Right lobe of liver (tissue), 6 donors: ENCODE data around the gene CTDP1. TPM values are rescaled to one million over a fixed set of nuclear protein-coding genes. Genes with fewer than 3 reads are reported as not detected.

ENCODE experiments used
- ATAC-seq, 4 donors: fragments of 200-7000 bp; cut with Tn5 transposase; one replicate each; pipeline ENCODE4 v1.9.1; 2020; ENCODE audit warnings: mild to moderate bottlenecking in 4 of 4, moderate library complexity in 4 of 4
- DNase-seq, 3 donors: peaks; one replicate each; pipeline ENCODE4 v3.0.0-alpha.2; 2020
- H3K27ac ChIP-seq, 3 donors: fragments of 200-600 bp; one replicate each; pipeline ENCODE4 v1.8.0; 2022
- H3K27me3 ChIP-seq, 2 donors: fragments of 200-600 bp; one replicate each; pipeline ENCODE4 v1.8.0; 2022
- H3K36me3 ChIP-seq, 4 donors: fragments of 200-600 bp; sonication (generic) in 1 of 4; one replicate each; pipeline versions ENCODE4 v1.5.1 to v1.8.0; 2017 to 2022; ENCODE audit warnings: control low read depth in 1 of 4
- H3K4me1 ChIP-seq, 4 donors: fragments of 200-600 bp; sonication (generic) in 1 of 4; one replicate each; pipeline versions ENCODE4 v1.5.1 to v1.8.0; 2017 to 2022; ENCODE audit warnings: control low read depth in 1 of 4
- H3K4me3 ChIP-seq, 3 donors: fragments of 200-600 bp; one replicate each; pipeline ENCODE4 v1.8.0; 2022
- H3K9me3 ChIP-seq, 4 donors: fragments of 200-600 bp; sonication (generic) in 1 of 4; one replicate each; pipeline versions ENCODE4 v1.5.1 to v1.8.0; 2017 to 2022; ENCODE audit warnings: control low read depth in 1 of 4
- POLR2A ChIP-seq: fragments of 450-650 bp; IDR thresholded peaks from one replicate; pipeline ENCODE4 v1.6.1; 2017; ENCODE audit warnings: antibody characterized with exemption, mild to moderate bottlenecking
- WGBS: methylation state at CpG from one replicate; pipeline ENCODE4 v1.1.6; 2018; ENCODE audit warnings: low coverage, low lambda C conversion rate; ENCODE audit not compliant: insufficient coverage; ENCODE audit errors: missing lambda C conversion rate; 5-methylcytosine and 5-hydroxymethylcytosine counted together
- intact Hi-C, 2 donors: fragments of 100-400 bp; cut with DNase I; formaldehyde crosslinking; loops; one replicate each; pipeline versions ENCODE4 v1.11.2 to v1.14.1; 2022
- total RNA-seq, 6 experiments: library from RNA; depleted of rRNA in 2 of 6; stranded (reverse); fragments of >200 nt in 2 of 6; fragmentation: NEBNext Ultra II Directional in 3 of 6; extraction: Animal tissue kit (Norgen Biotek cat#: 25700) in 3 of 6; gene quantifications; one replicate each; pipeline versions ENCODE4 v1.1.0 to v1.2.4, GENCODE V29; 2016 to 2023
- TF ChIP-seq, protein P1 (sequence below), 4 donors: fragments of 200-600 bp in 3 of 4; fragments of 450-650 bp in 1 of 4; IDR thresholded peaks; one replicate each; pipeline versions ENCODE4 v1.5.1 to v1.8.0; 2016 to 2022; ENCODE audit warnings: antibody characterized with exemption in 4 of 4, mild to moderate bottlenecking in 2 of 4
- donor health status: DM: no; HTN: yes; CAD: no.
- donor health status: DM: no; HTN: no; CAD: no.
- donor health status: DM: no; HTN: no; CAD: no.
- donor health status: DM: no; HTN: yes; CAD: no.
- donor health status: DM: no; HTN: yes; CAD: no.

The CTDP1 gene
- total RNA-seq, 6 experiments from 2014 or later = 7.5 to 10.4 (median 8.2) TPM

DNA sequence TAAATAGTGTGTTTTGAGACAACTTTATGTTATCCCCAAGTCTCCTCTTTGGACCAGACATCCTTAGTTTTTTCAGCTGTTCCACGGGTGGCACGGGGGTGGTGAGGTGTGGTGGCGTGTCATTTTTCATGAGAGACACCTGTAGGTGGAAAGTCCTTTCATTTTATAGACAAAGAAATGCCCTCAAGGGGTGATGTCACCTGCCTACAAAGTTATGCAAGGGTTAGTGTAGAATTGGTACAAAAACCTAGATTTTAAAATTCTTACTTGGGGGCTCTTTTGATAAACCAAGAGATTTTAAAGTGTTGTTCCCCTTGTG lies 15.3 kb downstream of the CTDP1 start:
- ATAC-seq (no peak), DNase-seq (no peak)
- WGBS = 88% methylated on average over 3 of the region's 3 CpGs
- intact Hi-C loops = no loop called here
- TF ChIP-seq, protein P1, sequence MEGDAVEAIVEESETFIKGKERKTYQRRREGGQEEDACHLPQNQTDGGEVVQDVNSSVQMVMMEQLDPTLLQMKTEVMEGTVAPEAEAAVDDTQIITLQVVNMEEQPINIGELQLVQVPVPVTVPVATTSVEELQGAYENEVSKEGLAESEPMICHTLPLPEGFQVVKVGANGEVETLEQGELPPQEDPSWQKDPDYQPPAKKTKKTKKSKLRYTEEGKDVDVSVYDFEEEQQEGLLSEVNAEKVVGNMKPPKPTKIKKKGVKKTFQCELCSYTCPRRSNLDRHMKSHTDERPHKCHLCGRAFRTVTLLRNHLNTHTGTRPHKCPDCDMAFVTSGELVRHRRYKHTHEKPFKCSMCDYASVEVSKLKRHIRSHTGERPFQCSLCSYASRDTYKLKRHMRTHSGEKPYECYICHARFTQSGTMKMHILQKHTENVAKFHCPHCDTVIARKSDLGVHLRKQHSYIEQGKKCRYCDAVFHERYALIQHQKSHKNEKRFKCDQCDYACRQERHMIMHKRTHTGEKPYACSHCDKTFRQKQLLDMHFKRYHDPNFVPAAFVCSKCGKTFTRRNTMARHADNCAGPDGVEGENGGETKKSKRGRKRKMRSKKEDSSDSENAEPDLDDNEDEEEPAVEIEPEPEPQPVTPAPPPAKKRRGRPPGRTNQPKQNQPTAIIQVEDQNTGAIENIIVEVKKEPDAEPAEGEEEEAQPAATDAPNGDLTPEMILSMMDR (IDR thresholded peaks at IDR 0.05) = no peak
- TF ChIP-seq POLR2A = no peak
- Histone ChIP-seq H3K4me3 (no peak overlapping the region), H3K9me3 (no peaks in the 10 kb centered on the region), H3K27me3 (no peaks in the 10 kb centered on the region), H3K27ac (no peak overlapping the region), H3K36me3 (peaks cover 0 to 30% (median 5%) of the 10 kb centered on the region in 4 donors), H3K4me1 (no peaks in the 10 kb centered on the region)

DNA sequence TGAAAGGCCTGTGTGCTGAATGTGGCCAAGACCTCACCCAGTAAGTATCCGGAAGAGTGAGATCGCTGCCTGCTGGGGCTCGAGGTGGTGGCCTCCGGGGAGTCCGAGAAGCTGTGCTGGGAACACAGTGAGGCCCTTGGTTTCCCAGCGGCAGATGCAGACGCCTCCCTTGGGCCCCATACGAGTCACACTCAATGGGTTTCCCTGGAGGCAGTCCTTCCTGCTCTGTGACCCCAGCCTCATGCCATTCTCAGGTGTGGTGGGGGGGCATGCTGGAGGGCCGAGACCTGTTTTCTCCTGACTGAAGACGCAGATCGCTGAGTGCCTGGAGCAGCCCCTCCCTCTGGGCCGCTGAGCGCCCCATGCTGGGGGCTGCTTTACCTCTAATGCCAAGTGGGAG lies 15.7 kb downstream of the CTDP1 start:
- H3K4me3 ChIP-seq = no peak overlapping the region
- ATAC-seq (no peak), DNase-seq (no peak)
- TF ChIP-seq, protein P1 (IDR thresholded peaks at IDR 0.05) = no peak
- no peak for TF ChIP-seq POLR2A
- H3K36me3 ChIP-seq = peaks cover 0 to 34% (median 6%) of the 10 kb centered on the region in 4 donors
- no peak overlapping the region for H3K27ac ChIP-seq
- H3K9me3 ChIP-seq = no peaks in the 10 kb centered on the region
- no peaks in the 10 kb centered on the region for H3K4me1 ChIP-seq
- intact Hi-C loops = no loop called here
- WGBS = no CpG with 5 or more reads among the region's 13 CpGs
- H3K27me3 ChIP-seq = no peaks in the 10 kb centered on the region

DNA sequence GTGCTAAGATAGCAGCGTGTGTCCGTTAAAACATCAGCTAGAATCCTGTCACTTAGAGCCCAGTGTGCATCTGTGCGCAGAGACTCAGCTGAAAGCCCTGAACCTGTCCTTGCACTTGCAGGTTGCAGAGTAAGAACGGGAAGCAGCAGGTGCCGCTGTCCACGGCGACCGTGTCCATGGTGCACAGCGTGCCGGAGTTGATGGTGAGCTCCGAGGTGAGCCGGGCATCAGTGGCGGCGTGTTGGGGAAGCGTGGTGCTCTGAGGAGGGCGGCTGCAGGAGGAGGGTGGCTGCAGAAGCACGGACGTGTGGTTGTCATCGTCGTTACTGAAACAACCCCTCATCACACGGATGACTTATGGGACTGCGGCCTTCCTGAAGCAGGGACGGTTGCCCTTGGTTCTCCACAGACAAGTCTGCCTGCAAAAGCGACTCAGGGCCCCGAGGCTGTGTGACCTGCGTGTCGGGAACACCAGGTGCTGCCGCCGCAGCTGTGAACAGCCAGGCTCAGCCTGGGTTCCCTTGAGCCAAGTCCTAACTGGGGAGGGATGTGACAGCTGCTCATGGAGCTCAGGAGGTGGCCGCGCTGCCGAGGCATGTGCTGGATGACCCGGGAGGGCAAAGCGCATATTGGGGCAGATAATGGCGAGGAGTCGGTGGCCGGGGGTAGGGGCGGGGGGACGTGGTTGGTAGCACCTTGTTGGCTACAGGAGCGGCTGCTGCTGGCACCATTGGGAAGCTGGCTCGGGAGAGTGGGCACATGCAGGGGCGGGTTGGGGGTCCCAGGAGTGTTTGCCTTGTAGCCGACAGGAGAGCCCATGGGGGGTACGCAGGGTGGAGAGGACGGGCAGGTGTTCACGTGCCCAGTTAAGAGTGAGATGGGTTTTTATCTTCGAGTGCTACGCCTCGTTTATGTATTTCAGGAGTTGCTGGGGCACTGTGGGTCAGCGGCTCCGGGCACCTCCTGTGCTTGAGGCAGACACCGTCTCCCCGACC lies 16.6 kb downstream of the CTDP1 start:
- no peaks in the 10 kb centered on the region for H3K9me3 ChIP-seq
- H3K27ac ChIP-seq = no peak overlapping the region
- H3K4me1 ChIP-seq = no peaks in the 10 kb centered on the region
- no peak for ATAC-seq
- TF ChIP-seq, protein P1 (IDR thresholded peaks at IDR 0.05) = no peak
- TF ChIP-seq POLR2A = no peak
- 93% methylated on average over 3 of the region's 53 CpGs for WGBS
- DNase-seq = peak in 1 of 3 donors; percentile 21
- H3K27me3 ChIP-seq = no peaks in the 10 kb centered on the region
- H3K4me3 ChIP-seq = no peak overlapping the region
- intact Hi-C loops = no loop called here
- H3K36me3 ChIP-seq = peaks cover 0 to 41% (median 7%) of the 10 kb centered on the region in 4 donors

DNA sequence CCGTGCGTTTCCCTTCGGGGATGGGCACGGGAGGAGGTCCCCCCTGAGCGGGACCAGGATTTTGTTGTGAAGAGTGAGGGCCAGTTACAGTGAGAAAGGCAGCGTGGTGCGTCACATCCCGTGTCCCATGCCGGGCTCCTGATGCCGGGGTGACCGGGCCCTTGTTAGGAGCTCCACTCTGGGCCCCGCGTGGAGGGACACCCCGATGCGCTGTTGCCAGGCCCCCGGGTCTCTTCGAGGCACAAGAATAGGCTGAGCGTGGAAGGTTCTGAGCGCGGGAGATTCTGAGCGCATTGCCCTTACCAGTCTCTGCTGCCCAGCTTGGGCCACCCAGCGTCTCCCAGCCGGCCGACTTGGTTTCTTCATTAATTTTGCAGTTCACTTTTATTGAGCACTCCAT lies 17.6 kb downstream of the CTDP1 start:
- intact Hi-C loops = no loop called here
- TF ChIP-seq, protein P1 (IDR thresholded peaks at IDR 0.05) = no peak
- no peak for TF ChIP-seq POLR2A
- Histone ChIP-seq H3K9me3 (no peaks in the 10 kb centered on the region), H3K27ac (no peak overlapping the region), H3K4me3 (no peak overlapping the region), H3K4me1 (no peaks in the 10 kb centered on the region), H3K36me3 (peaks cover 0 to 41% (median 7%) of the 10 kb centered on the region in 4 donors), H3K27me3 (no peaks in the 10 kb centered on the region)
- whole genome bisulfite sequencing = 96% methylated on average over 11 of the region's 24 CpGs
- DNase-seq (peak in 1 of 3 donors; percentile 13), ATAC-seq (no peak)
